Heart left ventricle (tissue), 13 donors: ENCODE results near the gene HS3ST6.

Experiments
- CTCF ChIP-seq, 12 donors: fragments of 200-600 bp; sonication (generic) in 4 of 12; IDR thresholded peaks; one replicate each; pipeline versions ENCODE4 v1.5.0 to v1.8.0; 2018 to 2022; ENCODE audit warnings: antibody characterized with exemption in 12 of 12, mild to moderate bottlenecking in 5 of 12
- POLR2A ChIP-seq, 2 donors: fragments of 450-650 bp; IDR thresholded peaks; one replicate each; pipeline ENCODE4 v1.6.1; 2017; ENCODE audit warnings: antibody characterized with exemption in 2 of 2, mild to moderate bottlenecking in 2 of 2, moderate library complexity in 2 of 2
- donor health status: ischemic (EF 13 %, LVEDD 7.1; RV severe dilation, severe dysfunction).
- donor health status: DM: no; HTN: yes; CAD: no.
- donor health status: DM: no; HTN: no; CAD: no.
- donor health status: ischemic (EF 25% LVEDD 6.9; RV normal size, moderate dysfunction).
- donor health status: ischemic (EF 25% LVEDD 5.7; RV mildly dilated, moderate dysfunction).
- donor health status: ischemic (EF 35%, LVEDD 5.7; RV mildly dilated, moderate dysfunction).
- donor health status: nonischemic (EF 11% LVEDD 7.7; RV severe dilation, severe dysfunction).
- donor health status: DM: yes; HTN: yes; CAD: no.
- donor health status: PGD.
- donor health status: ischemic (EF 29% LVEDD 5.4; RV normal size, mild dysfunction).
- donor health status: nonischemic (EF 23%, LVEDD 6.1; RV moderate dilation, normal function).

GRCh38 chr16:1914988-1915387 lies 3.2 kb downstream of the HS3ST6 start:
- TF ChIP-seq POLR2A (IDR thresholded peaks at IDR 0.05) (no peak), CTCF (IDR thresholded peaks at IDR 0.05) (no peak)
